ENCODE measurements around the gene PRIM2. TPM values are rescaled to one million over a fixed set of nuclear protein-coding genes. Genes with fewer than 3 reads are reported as not detected.
"Not testable (repeated sequence)": the region's sequence is repeated elsewhere in the genome, so short reads cannot be mapped to it uniquely, and the experiment has no call there.

The PRIM2 gene
- total and polyA plus RNA-seq, 2 of the 4 experiments (the other 2 are of a cell fraction): 11.8 to 37.5 TPM

DNA sequence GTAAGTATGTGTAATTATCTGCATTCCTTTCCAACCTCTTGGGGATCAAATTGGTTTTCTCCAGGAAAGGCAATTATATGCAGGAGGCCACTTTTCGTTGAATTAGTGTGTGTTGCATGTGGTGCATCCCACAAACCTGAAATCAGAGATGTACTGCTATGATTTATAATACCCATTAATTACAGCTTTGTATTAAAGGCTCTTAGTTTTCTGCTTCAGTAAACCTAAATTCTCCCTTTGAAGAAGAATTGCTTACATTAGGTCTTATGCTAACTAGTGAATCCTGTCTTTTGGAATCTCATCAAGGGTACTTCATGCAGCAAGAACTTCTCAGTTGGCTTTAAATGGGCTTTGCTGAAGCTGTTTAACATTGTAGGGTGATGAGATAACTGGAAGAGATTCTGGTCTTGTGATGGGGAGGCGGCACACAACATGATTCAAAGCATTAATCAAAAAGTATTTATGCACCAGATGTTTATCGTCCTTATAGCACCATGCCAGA, 155.5 kb downstream of the PRIM2 start:
- Histone ChIP-seq H3K56ac (ENCODE audit: extremely low read depth, insufficient read depth, low read length) (peak overlapping the region; percentile 53; the same call in 1 of the 2 replicates), H3K18ac (ENCODE audit: low read depth, low read length) (peak overlapping the region; percentile 92; the same call in 1 of the 2 replicates), H3K27ac (ENCODE audit: insufficient read depth, low read length) (peak overlapping the region; percentile 51; the same call in 1 of the 2 replicates), H2BK20ac (ENCODE audit: low read depth, low read length) (peak overlapping the region; percentile 95; the same call in 1 of the 2 replicates), H3K23ac (ENCODE audit: low read depth, low read length) (peak overlapping the region; percentile 96; the same call in 1 of the 2 replicates), H4K8ac (ENCODE audit: low read depth in 2 of 2, low read length in 2 of 2) (peak overlapping the region in 1 of 2 experiments; percentile 87; a peak in 2 of 4 replicates), H3K4me2 (ENCODE audit: low read depth, low read length) (peak overlapping the region; percentile 44; the same call in 1 of the 2 replicates), H2BK120ac (ENCODE audit: low read depth, low read length) (peak overlapping the region; percentile 94; the same call in 1 of the 2 replicates), H2AK5ac (ENCODE audit: low read depth, low read length) (0 out of 2 replicates have a peak overlapping the region, but pooled peaks have one; percentile 67), H3K4ac (ENCODE audit: low read depth, low read length) (peak overlapping the region; percentile 88; the same call in 1 of the 2 replicates), H4K91ac (ENCODE audit: insufficient read depth, low read depth, low read length) (peak overlapping the region; percentile 88), H3K4me1 (ENCODE audit: control insufficient read depth, insufficient read depth, low read length) (peaks cover 14% of the 10 kb centered on the region), H4K5ac (ENCODE audit: low read depth, low read length) (peak overlapping the region; percentile 92; the same call in 1 of the 2 replicates), H3K79me1 (ENCODE audit: low read depth in 1 of 2, low read length in 2 of 2) (peaks cover 2 to 16% of the 10 kb centered on the region in 2 experiments; a peak in 3 of 4 replicates), H2BK5ac (ENCODE audit: low read depth, low read length, poor library complexity, severe bottlenecking) (peak overlapping the region; percentile 100)
- H3K9ac ChIP-seq (ENCODE audit: low read depth, low read length); CTCF ChIA-PET; H3K4me3 ChIP-seq (ENCODE audit: insufficient read depth, low read depth, low read length); H2BK15ac ChIP-seq (ENCODE audit: low read depth, low read length); intact Hi-C loops (cut with micrococcal nuclease); H4K20me1 ChIP-seq (ENCODE audit: insufficient read depth, low read length); in situ Hi-C loops (cut with MboI; ENCODE audit: low sequenced_read_pairs); dilution Hi-C loops (cut with HindIII; ENCODE audit: low sequenced_read_pairs, unreplicated experiment); H3K27me3 ChIP-seq (ENCODE audit: control insufficient read depth, insufficient read depth, low read length); H3K9me3 ChIP-seq (ENCODE audit: control insufficient read depth, insufficient read depth, low read length); POLR2A ChIA-PET (ENCODE audit: unreplicated experiment); H3K36me3 ChIP-seq (ENCODE audit: control insufficient read depth, insufficient read depth, low read length); BruUV-seq (replicated peaks); H3K14ac ChIP-seq (replicated peaks; ENCODE audit: low read depth, low read length); H2AK9ac ChIP-seq (replicated peaks; ENCODE audit: low read depth, low read length, poor library complexity); H3K9me1 ChIP-seq (ENCODE audit: insufficient read depth, low read length); H2AFZ ChIP-seq (replicated peaks; ENCODE audit: low read length, poor library complexity): not testable (repeated sequence)
- peak; percentile 67 for ATAC-seq (ENCODE audit: low read depth)
- no CpG with 5 or more reads among the region's 3 CpGs for WGBS, 2 experiments (ENCODE audit: extremely low coverage in 2 of 2, insufficient read length in 1 of 2)
- peak; percentile 98 for DNase-seq
- TF ChIP-seq RCOR1 (IDR thresholded peaks at IDR 0.05; ENCODE audit: insufficient replicate concordance, low read length): peak; percentile 61
- peak; percentile 82 for TF ChIP-seq BHLHE40 (IDR thresholded peaks at IDR 0.05; ENCODE audit: low read depth, low read length)
- TF ChIP-seq, protein P1, sequence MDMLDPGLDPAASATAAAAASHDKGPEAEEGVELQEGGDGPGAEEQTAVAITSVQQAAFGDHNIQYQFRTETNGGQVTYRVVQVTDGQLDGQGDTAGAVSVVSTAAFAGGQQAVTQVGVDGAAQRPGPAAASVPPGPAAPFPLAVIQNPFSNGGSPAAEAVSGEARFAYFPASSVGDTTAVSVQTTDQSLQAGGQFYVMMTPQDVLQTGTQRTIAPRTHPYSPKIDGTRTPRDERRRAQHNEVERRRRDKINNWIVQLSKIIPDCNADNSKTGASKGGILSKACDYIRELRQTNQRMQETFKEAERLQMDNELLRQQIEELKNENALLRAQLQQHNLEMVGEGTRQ (IDR thresholded peaks at IDR 0.05; ENCODE audit: low read depth, low read length): peak; percentile 22; the same call in 1 of the 2 replicates

Data from IMR-90 (cell line).